ENCODE measurements around the gene DNAH8. TPM values are rescaled to one million over a fixed set of nuclear protein-coding genes. Genes with fewer than 3 reads are reported as not detected.

DNAH8 gene
- polyA plus RNA-seq, 3 donors: not detected

- H3K4me2 ChIP-seq (replicated peaks; ENCODE audit: extremely low read depth, low read length, poor library complexity, severe bottlenecking): no peak overlapping the region
- no peaks in the 10 kb centered on the region for H3K9me3 ChIP-seq (replicated peaks in 1 of 2; ENCODE audit: control insufficient read depth in 1 of 2, insufficient read depth in 1 of 2, low read length in 2 of 2)
- Mint-ChIP-seq H3K4me3 (no peak overlapping the region), H3K4me1 (no peaks in the 10 kb centered on the region), H3K36me3 (no peaks in the 10 kb centered on the region), H3K9me3 (peaks cover 0 to 7% (median 2%) of the 10 kb centered on the region in 7 donors), H3K27me3 (ENCODE audit: low read depth in 3 of 3) (peaks cover 1 to 9% (median 8%) of the 10 kb centered on the region in 3 donors), H3K27ac (no peak overlapping the region)
- WGBS (ENCODE audit: insufficient coverage): no CpG with 5 or more reads among the region's 1 CpG
- TF ChIP-seq CTCF (IDR thresholded peaks at IDR 0.05): no peak
- no peaks in the 10 kb centered on the region for H3K27me3 ChIP-seq (ENCODE audit: control insufficient read depth in 2 of 2, insufficient read depth in 2 of 2, low read length in 2 of 2)
- H3K36me3 ChIP-seq (replicated peaks in 1 of 2; ENCODE audit: control insufficient read depth in 1 of 2, insufficient read depth in 2 of 2, low read length in 2 of 2): no peaks in the 10 kb centered on the region
- no peak overlapping the region for H2AFZ ChIP-seq (ENCODE audit: insufficient read depth, low read depth, low read length, poor library complexity, severe bottlenecking)
- DNase-seq: no peak
- H3K9ac ChIP-seq (ENCODE audit: insufficient read depth, low read length, poor library complexity, severe bottlenecking): no peak overlapping the region
- no peak overlapping the region for H3K4me3 ChIP-seq (replicated peaks in 1 of 3; ENCODE audit: low read depth in 2 of 3, low read length in 3 of 3)
- intact Hi-C loops (cut with micrococcal nuclease): no loop called here
- H4K20me1 ChIP-seq (ENCODE audit: insufficient read depth, low read length): no peaks in the 10 kb centered on the region
- no peak overlapping the region for H3K27ac ChIP-seq (ENCODE audit: low read depth in 1 of 2, low read length in 2 of 2)
- H3K79me2 ChIP-seq (ENCODE audit: insufficient read depth, low read length): no peaks in the 10 kb centered on the region
- H3K4me1 ChIP-seq (ENCODE audit: control insufficient read depth in 1 of 2, insufficient read depth in 2 of 2, low read length in 2 of 2): no peaks in the 10 kb centered on the region
These were observed 118.2 kb downstream of the DNAH8 start for GRCh38 chr6:38833320-38833719.

GRCh38 chr6:38836585-38836984 is 121.5 kb downstream of the DNAH8 start:
- Mint-ChIP-seq H3K4me3 (no peak overlapping the region), H3K36me3 (no peaks in the 10 kb centered on the region), H3K27ac (no peak overlapping the region), H3K27me3 (ENCODE audit: low read depth in 3 of 3) (peaks cover 2 to 8% (median 4%) of the 10 kb centered on the region in 3 donors), H3K4me1 (no peaks in the 10 kb centered on the region), H3K9me3 (no peaks in the 10 kb centered on the region)
- H3K79me2 ChIP-seq (ENCODE audit: insufficient read depth, low read length): no peaks in the 10 kb centered on the region
- H3K27ac ChIP-seq (ENCODE audit: low read depth in 1 of 2, low read length in 2 of 2): no peak overlapping the region
- no peaks in the 10 kb centered on the region for H3K9me3 ChIP-seq (replicated peaks in 1 of 2; ENCODE audit: control insufficient read depth in 1 of 2, insufficient read depth in 1 of 2, low read length in 2 of 2)
- H3K4me2 ChIP-seq (replicated peaks; ENCODE audit: extremely low read depth, low read length, poor library complexity, severe bottlenecking): no peak overlapping the region
- H3K9ac ChIP-seq (ENCODE audit: insufficient read depth, low read length, poor library complexity, severe bottlenecking): no peak overlapping the region
- no peak overlapping the region for H3K4me3 ChIP-seq (replicated peaks in 1 of 3; ENCODE audit: low read depth in 2 of 3, low read length in 3 of 3)
- DNase-seq: no peak
- H3K36me3 ChIP-seq (replicated peaks in 1 of 2; ENCODE audit: control insufficient read depth in 1 of 2, insufficient read depth in 2 of 2, low read length in 2 of 2): no peaks in the 10 kb centered on the region
- TF ChIP-seq CTCF (IDR thresholded peaks at IDR 0.05): no peak
- H3K27me3 ChIP-seq (ENCODE audit: control insufficient read depth in 2 of 2, insufficient read depth in 2 of 2, low read length in 2 of 2): no peaks in the 10 kb centered on the region
- no peak overlapping the region for H2AFZ ChIP-seq (ENCODE audit: insufficient read depth, low read depth, low read length, poor library complexity, severe bottlenecking)
- no peaks in the 10 kb centered on the region for H3K4me1 ChIP-seq (ENCODE audit: control insufficient read depth in 1 of 2, insufficient read depth in 2 of 2, low read length in 2 of 2)
- no peaks in the 10 kb centered on the region for H4K20me1 ChIP-seq (ENCODE audit: insufficient read depth, low read length)
- WGBS (ENCODE audit: insufficient coverage): no CpG with 5 or more reads among the region's 1 CpG
- intact Hi-C loops (cut with micrococcal nuclease): no loop called here

Measured in CD14-positive monocyte (primary cell).